ENCODE measurements around the gene SEPTIN12. TPM values are rescaled to one million over a fixed set of nuclear protein-coding genes. Genes with fewer than 3 reads are reported as not detected.

Gene SEPTIN12
- polyA plus RNA-seq, 1 experiment = not detected

GRCh38 chr16:4737545-4737944 is 50.6 kb downstream of the SEPTIN12 start:
- POLR2A ChIA-PET = no interaction called here
- Histone ChIP-seq H3K36me3 (ENCODE audit: control insufficient read depth, insufficient read depth, low read length) (no peaks in the 10 kb centered on the region; the same call in 1 of the 2 replicates), H3K4me3 (ENCODE audit: low read depth, low read length) (no peak overlapping the region), H3K27me3 (ENCODE audit: control insufficient read depth, insufficient read depth, low read length) (no peaks in the 10 kb centered on the region)
- no peak for TF ChIP-seq CTCF (IDR thresholded peaks at IDR 0.05; ENCODE audit: insufficient read depth, low read depth, low read length)
- CTCF ChIA-PET = interaction anchor here (1.0 kb wide), 1 partner anchor 10 kb away, joined by 3 read pairs; no protein-coding TSS in a partner anchor
- DNase-seq (ENCODE audit: low read depth) = no peak

GRCh38 chr16:4736546-4736945 is 51.6 kb downstream of the SEPTIN12 start:
- H3K36me3 ChIP-seq (ENCODE audit: control insufficient read depth, insufficient read depth, low read length) = no peaks in the 10 kb centered on the region; the same call in 1 of the 2 replicates
- TF ChIP-seq CTCF (IDR thresholded peaks at IDR 0.05; ENCODE audit: insufficient read depth, low read depth, low read length) = no peak
- ChIA-PET CTCF (interaction anchor here (1.0 kb wide), 1 partner anchor 11 kb away, joined by 3 read pairs; no protein-coding TSS in a partner anchor), POLR2A (interaction anchor here (0.9 kb wide), 1 partner anchor 67 kb away, joined by 3 read pairs; no protein-coding TSS in a partner anchor)
- DNase-seq (ENCODE audit: low read depth) = no peak
- H3K4me3 ChIP-seq (ENCODE audit: low read depth, low read length) = no peak overlapping the region
- H3K27me3 ChIP-seq (ENCODE audit: control insufficient read depth, insufficient read depth, low read length) = no peaks in the 10 kb centered on the region

- Histone ChIP-seq H3K4me3 (ENCODE audit: low read depth, low read length) (peak overlapping the region; percentile 86), H3K27me3 (ENCODE audit: control insufficient read depth, insufficient read depth, low read length) (no peaks in the 10 kb centered on the region), H3K36me3 (ENCODE audit: control insufficient read depth, insufficient read depth, low read length) (peaks cover 1% of the 10 kb centered on the region; the same call in 1 of the 2 replicates)
- CTCF ChIA-PET = interaction anchor here (0.8 to 1.3 kb wide), 3 partner anchors 12 to 332 kb away, joined by 3 to 5 read pairs (median 5); no protein-coding TSS in a partner anchor
- POLR2A ChIA-PET = interaction anchor here (0.6 kb wide), 1 partner anchor 208 kb away, joined by 3 read pairs; no protein-coding TSS in a partner anchor
- peak; percentile 7 for DNase-seq (ENCODE audit: low read depth)
- TF ChIP-seq CTCF (IDR thresholded peaks at IDR 0.05; ENCODE audit: insufficient read depth, low read depth, low read length) = no peak
These were observed 53.2 kb downstream of the SEPTIN12 start for GRCh38 chr16:4734730-4735535.

- CTCF ChIA-PET = interaction anchor here (0.6 to 1.3 kb wide), 4 partner anchors 13 to 331 kb away, joined by 3 to 5 read pairs (median 4); no protein-coding TSS in a partner anchor
- peak within 1 kb of the TSS; percentile 86 for H3K4me3 ChIP-seq (ENCODE audit: low read depth, low read length)
- POLR2A ChIA-PET = interaction anchor here (0.6 to 0.7 kb wide), 2 partner anchors 68 to 209 kb away, joined by 3 to 5 read pairs; partner anchors contain the start of gene ROGDI
- H3K36me3 ChIP-seq (ENCODE audit: control insufficient read depth, insufficient read depth, low read length) = peaks cover 1% of the 10 kb centered on the region; the same call in 1 of the 2 replicates
- no peak for TF ChIP-seq CTCF (IDR thresholded peaks at IDR 0.05; ENCODE audit: insufficient read depth, low read depth, low read length)
- peak; percentile 89 for DNase-seq (ENCODE audit: low read depth)
- no peaks in the 10 kb centered on the region for H3K27me3 ChIP-seq (ENCODE audit: control insufficient read depth, insufficient read depth, low read length)
These were observed 53.9 kb downstream of the SEPTIN12 start, which contains the start of the genes ANKS3 and DNAAF8 for GRCh38 chr16:4734063-4734729. TSS of gene ANKS3 (minus strand) at chr16:4734271. CDS start at chr16:4730149, 4,122 bp downstream. TSS of gene DNAAF8 (plus strand) at chr16:4734537. CDS start at chr16:4736515, 1,978 bp downstream.

Measured in BJ (cell line).